Measurements from ENCODE around the gene VAV1.

DNA sequence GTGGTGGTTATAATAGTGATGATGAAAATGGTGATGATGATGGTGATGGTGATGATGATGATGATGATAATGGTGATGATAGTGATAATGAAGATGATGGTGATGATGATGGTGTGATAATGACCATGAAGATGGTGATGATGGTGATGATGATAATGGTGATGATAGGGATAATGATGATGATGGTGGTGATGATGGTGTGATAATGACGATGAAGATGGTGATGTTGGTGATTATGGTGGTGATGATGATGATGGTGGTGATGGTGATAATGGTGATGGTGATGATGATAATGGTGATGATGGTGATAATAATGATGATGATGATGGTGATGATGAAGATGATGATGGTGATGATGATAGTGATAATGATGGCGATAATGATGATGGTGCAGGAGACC lies 116.5 kb downstream of the VAV1 start:
- TF ChIP-seq EZH2 (IDR thresholded peaks at IDR 0.05; ENCODE audit: insufficient read depth, poor library complexity, severe bottlenecking) (no peak), EZH2phosphoT487 (IDR thresholded peaks at IDR 0.05; ENCODE audit: insufficient read depth, low read depth) (no peak)
